Stimulated activated CD8-positive, alpha-beta memory T cell treated with anti-CD3 and anti-CD28 coated beads, Interleukin-15, amount 100 ng/mL, for 4 hours (primary cell): ENCODE measurements around the gene PAK5.

Source experiments
- DNase-seq, 2 donors: peaks; one replicate each; pipeline ENCODE4 v3.0.0-alpha.2; 2020; ENCODE audit warnings: low read depth in 2 of 2

The PAK5 gene

DNA sequence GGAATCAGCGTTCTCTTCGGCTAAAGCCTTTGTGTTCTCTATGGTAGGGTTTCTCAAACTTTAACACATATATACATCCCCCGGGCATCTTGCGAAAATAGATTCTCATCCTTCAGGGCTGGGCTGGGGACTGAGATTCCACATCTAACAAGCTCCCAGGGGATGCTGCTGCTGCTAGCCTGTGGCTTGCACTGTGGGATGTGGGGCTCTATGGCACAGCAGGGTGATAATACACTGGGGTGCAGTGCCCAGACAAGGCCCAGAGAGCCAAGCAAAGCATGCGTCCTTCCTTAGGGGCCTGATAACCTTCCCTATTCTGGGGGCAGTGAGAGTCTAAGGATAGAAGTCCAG, 222.4 kb downstream of the PAK5 start:
- no peak for DNase-seq

- no peak for DNase-seq
These were observed 223.0 kb downstream of the PAK5 start for GRCh38 chr20:9615766-9616454.

- no peak for DNase-seq
These were observed 223.8 kb downstream of the PAK5 start for GRCh38 chr20:9615118-9615517.

- DNase-seq = no peak
These were observed 225.0 kb downstream of the PAK5 start for GRCh38 chr20:9613871-9614270.

GRCh38 chr20:9611921-9612320, 227.0 kb downstream of the PAK5 start:
- no peak for DNase-seq

- DNase-seq = no peak
These were observed 228.2 kb downstream of the PAK5 start for GRCh38 chr20:9610665-9611064.

DNA sequence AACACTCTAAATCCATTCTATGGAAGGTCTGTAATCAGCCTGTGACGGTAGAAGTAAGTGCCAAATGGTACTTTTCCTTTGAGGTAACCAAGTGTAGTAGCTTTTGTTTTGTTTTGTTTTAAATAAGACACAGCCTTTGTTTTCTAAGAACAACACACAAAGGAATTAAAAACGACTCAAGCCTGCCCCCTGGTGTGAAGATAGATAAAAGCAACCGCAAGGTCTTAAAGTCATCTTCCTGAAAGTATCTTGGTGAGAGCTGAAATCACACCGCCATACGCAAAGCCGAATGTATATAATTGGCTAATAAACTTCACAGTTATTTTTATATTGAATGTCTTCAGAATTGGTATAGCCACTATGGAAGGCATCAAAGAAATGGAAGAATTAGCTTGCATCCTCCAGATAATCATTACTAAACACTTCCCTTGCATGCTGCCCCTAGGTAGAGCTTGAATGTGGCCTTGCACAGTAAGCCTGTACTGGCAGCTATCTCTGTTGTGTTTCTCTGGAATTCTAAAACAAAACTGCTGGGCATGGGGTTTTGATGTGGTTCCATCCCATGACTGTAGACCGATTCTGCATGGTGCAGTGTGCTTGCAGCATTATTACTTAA, 228.9 kb downstream of the PAK5 start:
- no peak for DNase-seq

DNA sequence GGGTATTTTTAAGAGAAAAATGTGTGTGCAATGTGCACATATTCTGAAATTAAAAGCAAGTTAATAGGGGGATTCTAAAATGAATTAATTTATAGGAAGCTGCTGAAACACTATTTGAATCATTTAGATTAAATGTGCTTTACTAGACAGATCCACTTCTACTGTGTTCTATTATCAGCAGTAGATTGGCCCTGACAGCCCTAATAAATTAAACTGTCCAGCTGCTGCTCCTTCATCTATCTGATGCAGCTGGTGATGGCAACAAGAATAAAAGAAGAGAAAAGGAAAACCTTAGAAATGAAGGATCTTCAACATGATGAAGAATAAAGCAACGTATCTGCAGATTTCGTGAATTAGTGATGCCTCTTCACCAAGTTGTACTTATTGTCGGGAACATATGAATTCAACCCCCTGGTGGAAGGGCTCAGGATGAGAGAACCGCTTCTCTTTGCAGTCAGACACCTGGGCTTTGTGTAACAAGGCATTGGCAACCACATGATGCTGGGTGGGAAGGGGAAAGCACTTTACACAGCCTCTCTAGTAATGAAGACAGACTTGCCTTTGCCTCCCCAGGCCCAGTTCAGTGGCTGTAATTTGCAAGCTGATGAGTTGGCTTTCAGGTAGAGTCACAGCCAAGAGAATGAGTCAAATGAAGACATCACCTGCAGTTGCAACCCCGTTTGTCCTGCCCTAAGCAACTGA, 230.1 kb downstream of the PAK5 start:
- no peak for DNase-seq

DNA sequence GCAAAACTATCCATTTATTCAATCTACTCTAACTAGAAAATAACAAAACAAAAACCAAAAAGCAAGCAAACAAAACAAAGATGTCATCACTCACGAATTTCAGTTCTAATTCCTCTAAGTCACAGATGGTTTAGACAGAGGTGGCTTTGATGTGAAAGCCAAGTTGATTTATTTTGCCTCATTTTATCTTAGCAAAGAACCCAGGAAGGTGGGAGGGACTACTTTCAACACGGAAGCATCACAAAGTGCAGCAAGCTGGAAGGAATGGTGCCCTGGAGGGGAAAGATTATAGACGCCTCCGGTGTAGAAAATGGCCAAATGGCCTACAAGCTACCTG, 236.1 kb downstream of the PAK5 start:
- no peak for DNase-seq

- DNase-seq = no peak
These were observed 238.3 kb downstream of the PAK5 start for GRCh38 chr20:9600562-9600961.

- DNase-seq = no peak
These were observed 241.3 kb downstream of the PAK5 start for GRCh38 chr20:9597547-9597946.

- DNase-seq = no peak
These were observed 243.1 kb downstream of the PAK5 start for GRCh38 chr20:9595763-9596162.

GRCh38 chr20:9594284-9594875, 244.5 kb downstream of the PAK5 start:
- no peak for DNase-seq

DNA sequence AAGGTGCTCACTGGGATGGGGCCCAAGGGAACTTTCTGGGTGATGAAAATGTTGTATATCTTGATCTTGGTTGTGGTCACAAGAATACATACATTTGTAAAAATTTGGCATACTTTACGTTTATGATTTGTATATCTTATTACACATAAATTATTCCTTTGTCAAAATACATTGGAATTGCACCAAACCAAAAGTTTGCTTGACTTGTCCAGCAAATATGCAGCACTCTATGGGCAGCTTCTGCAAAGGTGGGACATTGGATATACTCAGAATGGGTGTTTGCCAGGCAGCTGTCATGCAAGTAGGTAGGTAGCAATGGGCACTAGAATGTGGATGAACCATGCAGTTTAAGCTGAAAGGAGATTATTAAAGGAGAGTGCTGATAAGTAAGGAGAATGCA, 246.5 kb downstream of the PAK5 start:
- DNase-seq = no peak

DNA sequence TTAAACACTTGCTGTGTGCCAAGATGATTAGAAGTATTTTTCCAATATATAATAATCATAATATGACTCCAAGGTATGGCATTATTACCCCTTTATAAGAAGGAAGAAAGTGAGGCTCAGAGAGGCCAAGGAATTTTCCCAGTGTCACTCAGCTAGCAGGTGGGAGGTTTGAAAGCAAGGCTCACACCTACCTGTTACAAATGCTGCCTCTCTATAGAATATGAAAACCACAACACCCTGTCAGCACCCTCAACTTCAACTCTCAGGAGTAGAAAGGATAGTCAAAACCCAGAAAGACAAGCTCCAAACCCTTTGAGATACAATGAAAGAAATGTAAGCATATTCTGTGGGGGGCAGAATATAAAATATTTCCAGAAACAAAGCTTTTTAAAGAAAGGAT, 247.8 kb downstream of the PAK5 start:
- DNase-seq = no peak

- DNase-seq = no peak
These were observed 248.7 kb downstream of the PAK5 start for GRCh38 chr20:9590189-9590588.

GRCh38 chr20:9588706-9589105, 250.2 kb downstream of the PAK5 start:
- no peak for DNase-seq

DNA sequence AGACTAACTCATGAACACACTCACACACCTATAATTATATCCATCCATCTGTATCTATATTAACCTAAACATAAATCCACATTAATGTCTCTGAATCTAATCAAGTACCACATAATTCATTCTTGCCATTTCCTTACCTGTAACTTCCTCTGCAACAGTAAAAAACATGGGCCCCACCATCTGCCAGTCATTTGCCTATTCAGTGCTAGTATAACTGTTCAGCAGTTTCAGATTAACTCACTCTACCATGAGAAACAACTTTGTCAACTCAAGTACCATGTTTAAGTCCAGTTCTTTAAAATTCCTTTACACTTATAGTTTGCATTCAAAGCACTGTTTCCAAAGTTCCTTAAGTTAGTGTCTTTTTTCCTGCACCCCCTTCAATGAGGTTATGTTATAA, 255.7 kb downstream of the PAK5 start:
- no peak for DNase-seq

DNA sequence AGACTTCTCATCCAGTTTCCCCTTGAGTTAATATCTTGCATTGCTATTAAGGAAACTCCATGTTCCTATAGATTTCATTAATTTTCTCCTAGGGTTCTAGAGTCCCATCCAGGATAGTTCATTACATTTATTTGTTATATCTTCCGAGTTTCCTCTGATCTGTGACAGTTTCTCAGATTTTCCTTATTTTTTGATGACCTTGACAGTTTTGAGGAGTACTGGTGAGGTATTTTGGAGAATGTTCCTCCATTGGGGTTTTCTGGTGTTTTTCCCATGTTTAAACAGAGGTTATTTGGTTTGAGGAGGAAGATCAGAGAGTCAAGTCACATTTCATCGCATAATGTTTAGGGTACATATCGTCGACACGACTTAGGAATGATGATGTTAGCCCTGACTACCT, 256.7 kb downstream of the PAK5 start:
- no peak for DNase-seq

DNA sequence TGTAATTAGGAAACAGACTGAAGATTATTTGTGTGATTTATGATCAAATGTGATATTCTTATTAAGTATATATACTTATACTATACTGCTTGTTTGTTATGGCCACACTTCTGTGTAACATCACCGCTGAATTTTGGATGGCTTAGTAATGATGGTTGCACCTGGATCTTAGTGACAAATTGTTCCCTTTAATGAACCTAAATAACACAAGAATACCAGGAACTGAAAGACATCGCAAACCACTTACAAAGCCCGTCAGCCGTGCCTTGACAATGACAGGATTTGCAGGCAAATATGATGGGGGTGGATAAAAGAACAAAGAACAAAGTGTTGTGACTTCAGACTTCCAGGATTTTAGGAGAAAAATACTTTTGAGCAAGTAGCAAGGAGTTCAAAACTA, 257.4 kb downstream of the PAK5 start:
- DNase-seq = no peak

- DNase-seq = no peak
These were observed 260.3 kb downstream of the PAK5 start for GRCh38 chr20:9578594-9578993.

GRCh38 chr20:9577397-9577796, 261.5 kb downstream of the PAK5 start:
- DNase-seq = no peak

DNA sequence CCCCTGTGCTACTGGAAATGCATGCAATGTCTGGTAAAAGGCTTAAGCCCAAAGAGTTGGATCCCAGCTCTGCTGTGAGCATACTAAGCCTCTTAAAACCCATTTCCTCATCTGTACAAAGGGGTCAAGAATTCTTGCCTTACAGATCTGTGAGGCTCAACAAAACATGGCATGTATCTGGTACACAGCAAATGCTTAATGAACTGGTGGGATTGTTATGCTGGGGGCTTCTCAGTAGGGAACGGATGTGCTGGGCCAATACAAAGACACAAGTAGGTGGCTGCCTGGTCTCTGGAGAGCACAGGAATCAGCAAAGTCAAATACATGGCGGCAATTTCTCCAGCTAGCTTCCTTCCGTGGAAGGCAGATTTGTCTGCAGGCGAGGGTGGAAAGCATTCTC, 262.2 kb downstream of the PAK5 start:
- DNase-seq = no peak
